ENCODE data around the gene FILIP1L. TPM values are rescaled to one million over a fixed set of nuclear protein-coding genes. Genes with fewer than 3 reads are reported as not detected.

FILIP1L gene
- total and polyA plus RNA-seq, 2 of the 13 experiments (the other 11 are each of a cell fraction or from before 2014, with no cell fraction given) = 8.1 to 187 TPM

DNA sequence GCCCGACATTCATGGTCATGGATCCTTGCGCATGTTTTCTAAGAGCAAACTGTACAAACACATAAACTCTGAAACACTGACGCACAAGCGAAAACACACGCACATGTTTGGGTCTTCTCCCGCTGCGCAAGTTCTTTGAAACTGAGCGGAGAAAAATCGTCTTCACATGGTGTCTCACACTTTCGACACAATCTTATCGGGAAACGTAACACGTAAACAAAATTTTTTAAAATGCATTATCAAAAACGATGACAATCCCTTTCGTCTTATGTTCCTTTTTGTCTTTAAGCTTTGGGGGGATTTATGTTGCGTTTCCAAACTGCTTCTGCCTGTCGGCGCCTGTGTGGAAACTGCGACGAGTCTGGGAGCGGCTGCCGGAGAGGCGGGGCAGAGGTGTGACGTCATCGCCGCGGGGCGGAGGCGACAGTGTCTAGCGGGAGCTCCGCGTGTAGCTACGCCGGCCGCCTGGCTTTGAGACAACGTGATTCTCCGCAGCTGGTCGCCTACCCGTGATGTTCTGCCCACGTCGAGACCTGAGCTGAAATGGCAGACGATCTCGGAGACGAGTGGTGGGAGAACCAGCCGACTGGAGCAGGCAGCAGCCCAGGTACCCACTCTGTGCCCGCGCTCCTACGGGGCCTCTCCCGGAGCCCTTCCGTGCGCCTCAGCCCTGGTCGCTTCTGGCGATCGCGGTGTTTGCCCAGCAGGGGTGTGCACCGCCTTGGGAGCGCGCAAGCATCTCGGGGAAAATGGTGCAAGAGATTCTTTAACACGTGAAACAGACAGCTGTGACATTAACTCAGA, 296.7 kb downstream of the FILIP1L start, which contains the start of gene CMSS1 (continued):
- peak; percentile 62; the same call in 1 of the 2 replicates for TF ChIP-seq EED (CRISPR knock-in tag; IDR thresholded peaks at IDR 0.05)
- TF ChIP-seq, protein P1, sequence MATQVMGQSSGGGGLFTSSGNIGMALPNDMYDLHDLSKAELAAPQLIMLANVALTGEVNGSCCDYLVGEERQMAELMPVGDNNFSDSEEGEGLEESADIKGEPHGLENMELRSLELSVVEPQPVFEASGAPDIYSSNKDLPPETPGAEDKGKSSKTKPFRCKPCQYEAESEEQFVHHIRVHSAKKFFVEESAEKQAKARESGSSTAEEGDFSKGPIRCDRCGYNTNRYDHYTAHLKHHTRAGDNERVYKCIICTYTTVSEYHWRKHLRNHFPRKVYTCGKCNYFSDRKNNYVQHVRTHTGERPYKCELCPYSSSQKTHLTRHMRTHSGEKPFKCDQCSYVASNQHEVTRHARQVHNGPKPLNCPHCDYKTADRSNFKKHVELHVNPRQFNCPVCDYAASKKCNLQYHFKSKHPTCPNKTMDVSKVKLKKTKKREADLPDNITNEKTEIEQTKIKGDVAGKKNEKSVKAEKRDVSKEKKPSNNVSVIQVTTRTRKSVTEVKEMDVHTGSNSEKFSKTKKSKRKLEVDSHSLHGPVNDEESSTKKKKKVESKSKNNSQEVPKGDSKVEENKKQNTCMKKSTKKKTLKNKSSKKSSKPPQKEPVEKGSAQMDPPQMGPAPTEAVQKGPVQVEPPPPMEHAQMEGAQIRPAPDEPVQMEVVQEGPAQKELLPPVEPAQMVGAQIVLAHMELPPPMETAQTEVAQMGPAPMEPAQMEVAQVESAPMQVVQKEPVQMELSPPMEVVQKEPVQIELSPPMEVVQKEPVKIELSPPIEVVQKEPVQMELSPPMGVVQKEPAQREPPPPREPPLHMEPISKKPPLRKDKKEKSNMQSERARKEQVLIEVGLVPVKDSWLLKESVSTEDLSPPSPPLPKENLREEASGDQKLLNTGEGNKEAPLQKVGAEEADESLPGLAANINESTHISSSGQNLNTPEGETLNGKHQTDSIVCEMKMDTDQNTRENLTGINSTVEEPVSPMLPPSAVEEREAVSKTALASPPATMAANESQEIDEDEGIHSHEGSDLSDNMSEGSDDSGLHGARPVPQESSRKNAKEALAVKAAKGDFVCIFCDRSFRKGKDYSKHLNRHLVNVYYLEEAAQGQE (IDR thresholded peaks at IDR 0.05; ENCODE audit: borderline replicate concordance in 1 of 2, low read depth in 1 of 2, low read length in 2 of 2) = no peak
- no peak for TF ChIP-seq HDAC6 (IDR thresholded peaks at IDR 0.05; ENCODE audit: low read depth, low read length)
- TF ChIP-seq, protein P2, sequence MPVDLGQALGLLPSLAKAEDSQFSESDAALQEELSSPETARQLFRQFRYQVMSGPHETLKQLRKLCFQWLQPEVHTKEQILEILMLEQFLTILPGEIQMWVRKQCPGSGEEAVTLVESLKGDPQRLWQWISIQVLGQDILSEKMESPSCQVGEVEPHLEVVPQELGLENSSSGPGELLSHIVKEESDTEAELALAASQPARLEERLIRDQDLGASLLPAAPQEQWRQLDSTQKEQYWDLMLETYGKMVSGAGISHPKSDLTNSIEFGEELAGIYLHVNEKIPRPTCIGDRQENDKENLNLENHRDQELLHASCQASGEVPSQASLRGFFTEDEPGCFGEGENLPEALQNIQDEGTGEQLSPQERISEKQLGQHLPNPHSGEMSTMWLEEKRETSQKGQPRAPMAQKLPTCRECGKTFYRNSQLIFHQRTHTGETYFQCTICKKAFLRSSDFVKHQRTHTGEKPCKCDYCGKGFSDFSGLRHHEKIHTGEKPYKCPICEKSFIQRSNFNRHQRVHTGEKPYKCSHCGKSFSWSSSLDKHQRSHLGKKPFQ (CRISPR knock-in tag; IDR thresholded peaks at IDR 0.05; ENCODE audit: insufficient replicate concordance) = no peak
- peak; percentile 57; the same call in 1 of the 2 replicates for TF ChIP-seq ZNF792 (CRISPR knock-in tag; IDR thresholded peaks at IDR 0.05)
- TF ChIP-seq ISX (CRISPR knock-in tag; conservative IDR thresholded peaks at IDR 0.05) = 0 out of 2 replicates have a peak, but pooled peaks have one; percentile 60
- TF ChIP-seq, protein P3, sequence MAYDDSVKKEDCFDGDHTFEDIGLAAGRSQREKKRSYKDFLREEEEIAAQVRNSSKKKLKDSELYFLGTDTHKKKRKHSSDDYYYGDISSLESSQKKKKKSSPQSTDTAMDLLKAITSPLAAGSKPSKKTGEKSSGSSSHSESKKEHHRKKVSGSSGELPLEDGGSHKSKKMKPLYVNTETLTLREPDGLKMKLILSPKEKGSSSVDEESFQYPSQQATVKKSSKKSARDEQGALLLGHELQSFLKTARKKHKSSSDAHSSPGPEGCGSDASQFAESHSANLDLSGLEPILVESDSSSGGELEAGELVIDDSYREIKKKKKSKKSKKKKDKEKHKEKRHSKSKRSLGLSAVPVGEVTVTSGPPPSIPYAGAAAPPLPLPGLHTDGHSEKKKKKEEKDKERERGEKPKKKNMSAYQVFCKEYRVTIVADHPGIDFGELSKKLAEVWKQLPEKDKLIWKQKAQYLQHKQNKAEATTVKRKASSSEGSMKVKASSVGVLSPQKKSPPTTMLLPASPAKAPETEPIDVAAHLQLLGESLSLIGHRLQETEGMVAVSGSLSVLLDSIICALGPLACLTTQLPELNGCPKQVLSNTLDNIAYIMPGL (CRISPR knock-in tag; IDR thresholded peaks at IDR 0.05; ENCODE audit: borderline replicate concordance in 1 of 2, low read depth in 1 of 2) = peak; percentile 56 to 65; a peak in 3 of 4 replicates
- TF ChIP-seq, protein P4, sequence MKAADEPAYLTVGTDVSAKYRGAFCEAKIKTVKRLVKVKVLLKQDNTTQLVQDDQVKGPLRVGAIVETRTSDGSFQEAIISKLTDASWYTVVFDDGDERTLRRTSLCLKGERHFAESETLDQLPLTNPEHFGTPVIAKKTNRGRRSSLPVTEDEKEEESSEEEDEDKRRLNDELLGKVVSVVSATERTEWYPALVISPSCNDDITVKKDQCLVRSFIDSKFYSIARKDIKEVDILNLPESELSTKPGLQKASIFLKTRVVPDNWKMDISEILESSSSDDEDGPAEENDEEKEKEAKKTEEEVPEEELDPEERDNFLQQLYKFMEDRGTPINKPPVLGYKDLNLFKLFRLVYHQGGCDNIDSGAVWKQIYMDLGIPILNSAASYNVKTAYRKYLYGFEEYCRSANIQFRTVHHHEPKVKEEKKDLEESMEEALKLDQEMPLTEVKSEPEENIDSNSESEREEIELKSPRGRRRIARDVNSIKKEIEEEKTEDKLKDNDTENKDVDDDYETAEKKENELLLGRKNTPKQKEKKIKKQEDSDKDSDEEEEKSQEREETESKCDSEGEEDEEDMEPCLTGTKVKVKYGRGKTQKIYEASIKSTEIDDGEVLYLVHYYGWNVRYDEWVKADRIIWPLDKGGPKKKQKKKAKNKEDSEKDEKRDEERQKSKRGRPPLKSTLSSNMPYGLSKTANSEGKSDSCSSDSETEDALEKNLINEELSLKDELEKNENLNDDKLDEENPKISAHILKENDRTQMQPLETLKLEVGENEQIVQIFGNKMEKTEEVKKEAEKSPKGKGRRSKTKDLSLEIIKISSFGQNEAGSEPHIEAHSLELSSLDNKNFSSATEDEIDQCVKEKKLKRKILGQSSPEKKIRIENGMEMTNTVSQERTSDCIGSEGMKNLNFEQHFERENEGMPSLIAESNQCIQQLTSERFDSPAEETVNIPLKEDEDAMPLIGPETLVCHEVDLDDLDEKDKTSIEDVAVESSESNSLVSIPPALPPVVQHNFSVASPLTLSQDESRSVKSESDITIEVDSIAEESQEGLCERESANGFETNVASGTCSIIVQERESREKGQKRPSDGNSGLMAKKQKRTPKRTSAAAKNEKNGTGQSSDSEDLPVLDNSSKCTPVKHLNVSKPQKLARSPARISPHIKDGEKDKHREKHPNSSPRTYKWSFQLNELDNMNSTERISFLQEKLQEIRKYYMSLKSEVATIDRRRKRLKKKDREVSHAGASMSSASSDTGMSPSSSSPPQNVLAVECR (CRISPR knock-in tag; IDR thresholded peaks at IDR 0.05; ENCODE audit: borderline replicate concordance) = peak; percentile 97

All from HepG2 (cell line).